Measurements from ENCODE around the gene LRIT1.

DNA sequence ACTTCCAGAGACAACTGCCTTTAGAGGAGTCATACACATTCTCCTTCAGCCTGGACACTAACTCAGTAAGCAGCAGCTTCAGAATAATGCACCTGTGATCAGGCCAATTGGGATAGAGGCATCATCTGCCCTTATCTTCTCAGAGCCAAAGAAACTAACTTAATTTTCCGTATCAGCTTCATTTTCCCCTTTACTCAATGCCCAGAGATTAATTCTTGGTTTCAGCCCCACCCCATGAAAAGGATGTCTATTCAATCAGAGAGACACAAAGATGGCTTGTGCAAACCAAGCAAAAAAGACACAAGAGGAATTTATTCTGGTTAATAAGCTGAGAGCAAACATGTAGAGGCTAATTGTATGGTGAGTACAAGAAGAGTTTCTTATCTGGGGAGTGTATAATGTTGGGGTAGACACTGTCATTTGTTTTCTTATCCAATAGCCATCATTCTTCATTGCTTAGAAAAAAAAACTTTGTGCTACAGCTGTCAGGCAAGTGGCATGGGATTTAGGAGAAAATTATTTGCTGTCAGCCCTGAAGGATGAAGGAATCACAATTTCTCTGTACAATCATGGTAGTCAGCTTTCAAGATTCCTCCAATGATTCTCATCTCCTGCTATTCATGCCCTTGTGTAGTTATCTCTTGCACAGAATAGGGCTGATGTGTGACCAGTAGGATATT is 48.3 kb upstream of the LRIT1 start:
- TF ChIP-seq CTCF (IDR thresholded peaks at IDR 0.05) (no peak), POLR2A (IDR thresholded peaks at IDR 0.05) (no peak), POLR2AphosphoS5 (IDR thresholded peaks at IDR 0.05) (no peak)
